Activated T-cell treated with anti-CD3 and anti-CD28 coated beads for 4 hours (primary cell): ENCODE data around the gene KLHDC1.
"Not testable (repeated sequence)": the region's sequence is repeated elsewhere in the genome, so short reads cannot be mapped to it uniquely, and the experiment has no call there.

Experiments
- DNase-seq: peaks from one replicate; pipeline ENCODE4 v3.0.0-alpha.2; 2020

KLHDC1 gene

GRCh38 chr14:49692811-49693734 lies at the start of gene KLHDC1:
Gene KLHDC1 (plus strand): TSS chr14:49693120. CDS start chr14:49693195, 75 bp downstream.
- DNase-seq: peak; percentile 59

- DNase-seq: no peak
Measured at GRCh38 chr14:49653508-49653907, 39.4 kb upstream of the KLHDC1 start.

- no peak for DNase-seq
Measured at GRCh38 chr14:49654511-49654910, 38.4 kb upstream of the KLHDC1 start.

GRCh38 chr14:49657500-49657899 lies 35.4 kb upstream of the KLHDC1 start:
- not testable (repeated sequence) for DNase-seq

- no peak for DNase-seq
Measured at GRCh38 chr14:49659526-49660455, 33.1 kb upstream of the KLHDC1 start.

- no peak for DNase-seq
Measured at GRCh38 chr14:49670475-49670874, 22.4 kb upstream of the KLHDC1 start.

GRCh38 chr14:49673586-49673985 lies 19.3 kb upstream of the KLHDC1 start:
- DNase-seq: no peak

- DNase-seq: no peak
Measured at GRCh38 chr14:49677643-49678042, 15.3 kb upstream of the KLHDC1 start.

GRCh38 chr14:49679271-49679670 lies 13.6 kb upstream of the KLHDC1 start:
- DNase-seq: no peak

GRCh38 chr14:49686425-49686824 lies 6.5 kb upstream of the KLHDC1 start:
- DNase-seq: no peak

GRCh38 chr14:49687942-49688700 lies 4.8 kb upstream of the KLHDC1 start, which contains the start of gene POLE2:
Gene POLE2 (minus strand): TSS chr14:49688214. CDS start chr14:49688203, 11 bp downstream.
- DNase-seq: peak; percentile 64

GRCh38 chr14:49688701-49689030 lies 4.3 kb upstream of the KLHDC1 start:
- no peak for DNase-seq

GRCh38 chr14:49691031-49691430 lies 1.9 kb upstream of the KLHDC1 start:
- DNase-seq: no peak

- DNase-seq: no peak
Measured at GRCh38 chr14:49692193-49692757, 645 bp upstream of the KLHDC1 start.

GRCh38 chr14:49693735-49694124 lies 810 bp downstream of the KLHDC1 start:
- not testable (repeated sequence) for DNase-seq

GRCh38 chr14:49702725-49703124 lies 9.8 kb downstream of the KLHDC1 start:
- DNase-seq: no peak

GRCh38 chr14:49703965-49704364 lies 11.0 kb downstream of the KLHDC1 start:
- DNase-seq: no peak

GRCh38 chr14:49704471-49704870 lies 11.6 kb downstream of the KLHDC1 start:
- not testable (repeated sequence) for DNase-seq

- not testable (repeated sequence) for DNase-seq
Measured at GRCh38 chr14:49710993-49711392, 18.1 kb downstream of the KLHDC1 start.

GRCh38 chr14:49720744-49721143 lies 27.8 kb downstream of the KLHDC1 start:
- no peak for DNase-seq

- DNase-seq: not testable (repeated sequence)
Measured at GRCh38 chr14:49721733-49722435, 29.0 kb downstream of the KLHDC1 start.

- no peak for DNase-seq
Measured at GRCh38 chr14:49727171-49727570, 34.3 kb downstream of the KLHDC1 start.
